ENCODE measurements around the gene RNF8.

DNA sequence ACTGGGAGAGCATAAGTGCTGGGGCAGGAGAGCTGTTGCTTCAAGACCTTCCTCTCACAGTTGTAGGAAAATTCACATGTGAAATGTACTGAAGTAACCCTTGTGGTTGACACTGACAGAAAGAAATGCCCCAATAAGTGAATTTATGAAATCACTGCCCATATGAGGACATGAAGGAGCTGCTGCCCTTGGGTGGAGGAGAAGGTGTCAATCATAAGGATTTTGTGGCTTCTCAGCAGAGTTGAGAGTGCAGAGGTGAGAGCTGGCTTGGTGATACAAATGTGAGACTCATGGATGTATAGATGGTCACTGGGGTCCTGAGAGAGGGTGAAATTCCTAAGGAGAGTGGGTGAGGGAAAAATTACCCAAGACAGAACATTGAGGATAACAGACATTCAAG lies 45.3 kb downstream of the RNF8 start:
- TF ChIP-seq CTCF (IDR thresholded peaks at IDR 0.05) (no peak), POLR2A (IDR thresholded peaks at IDR 0.05) (no peak)

Measured in testis (tissue), 2 donors.